Measurements from ENCODE around the gene IGF2BP3.

GRCh38 chr7:23299770-23300300, 170.5 kb downstream of the IGF2BP3 start:
- TF ChIP-seq REST (tag by site-specific recombination; IDR thresholded peaks at IDR 0.05) (no peak), ZNF792 (tag by site-specific recombination; IDR thresholded peaks at IDR 0.05) (no peak), ZNF24 (tag by site-specific recombination; IDR thresholded peaks at IDR 0.05) (no peak), BCL11A (tag by site-specific recombination; IDR thresholded peaks at IDR 0.05; ENCODE audit: low read depth) (no peak), ELK4 (IDR thresholded peaks at IDR 0.05; ENCODE audit: borderline replicate concordance, low read depth, low read length) (no peak), ZNF776 (tag by site-specific recombination; IDR thresholded peaks at IDR 0.05; ENCODE audit: borderline replicate concordance) (no peak), ZNF623 (tag by site-specific recombination; IDR thresholded peaks at IDR 0.05) (no peak), CTCF (tag by site-specific recombination; IDR thresholded peaks at IDR 0.05) (no peak), ZNF747 (tag by site-specific recombination; IDR thresholded peaks at IDR 0.05) (no peak), TCF7L2 (IDR thresholded peaks at IDR 0.05; ENCODE audit: borderline replicate concordance, low read depth, low read length) (no peak)

Data from HEK293 (cell line).